CD4-positive, alpha-beta T cell treated with Interleukin-10 for 1 hour (primary cell): ENCODE data around the gene NDUFA8.

ENCODE experiments used
- DNase-seq: peaks from one replicate; pipeline ENCODE4 v3.0.0-alpha.2; 2020

Gene NDUFA8

GRCh38 chr9:122095010-122095767 is 64.4 kb downstream of the NDUFA8 start:
- peak; percentile 62 for DNase-seq
